ENCODE results near the gene NPPA. TPM values are rescaled to one million over a fixed set of nuclear protein-coding genes. Genes with fewer than 3 reads are reported as not detected.
A peak's percentile ranks its signal among the peaks of the same experiment; 100 is the strongest.

The NPPA gene
- total RNA-seq, 1 experiment from 2014 or later: not detected

DNA sequence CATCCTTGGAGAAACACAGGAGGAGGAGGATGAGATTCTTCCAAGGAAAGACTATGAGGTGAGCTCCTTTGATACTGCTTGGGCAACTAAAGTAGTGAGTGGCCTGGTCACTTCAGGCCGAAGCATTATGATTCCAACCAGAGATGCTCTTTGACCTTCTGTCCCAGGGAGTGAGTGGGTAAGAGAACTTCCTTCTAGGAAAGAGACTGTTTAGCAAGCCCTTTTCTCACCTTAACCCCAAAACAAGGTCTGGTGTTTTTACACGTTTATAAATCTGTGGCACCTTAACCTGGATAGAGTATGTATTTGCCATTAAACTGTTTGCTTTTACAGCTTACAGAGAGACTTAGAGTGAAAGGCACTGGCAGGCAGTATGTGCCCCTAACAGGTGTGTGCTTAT is 40.5 kb downstream of the NPPA start:
- Histone ChIP-seq H3K36me3 (ENCODE audit: control insufficient read depth in 1 of 2, insufficient read depth in 2 of 2, low read length in 2 of 2) (peaks cover 4 to 5% of the 10 kb centered on the region in 2 experiments; a peak in 2 of 4 replicates), H3K9me3 (ENCODE audit: control insufficient read depth in 1 of 2, insufficient read depth in 1 of 2, low read depth in 1 of 2, low read length in 2 of 2) (no peaks in the 10 kb centered on the region), H3K4me1 (ENCODE audit: control insufficient read depth in 1 of 2, insufficient read depth in 2 of 2, low read length in 2 of 2) (peaks cover 25 to 44% of the 10 kb centered on the region in 2 experiments), H3K4me3 (replicated peaks in 1 of 2; ENCODE audit: low read depth in 1 of 2, low read length in 2 of 2) (peak overlapping the region; percentile 58 to 77), H3K79me2 (ENCODE audit: insufficient read depth, low read length) (peaks cover 15% of the 10 kb centered on the region), H3K9ac (ENCODE audit: low read length) (peak overlapping the region; percentile 61), H4K20me1 (ENCODE audit: insufficient read depth) (no peaks in the 10 kb centered on the region), H3K27ac (ENCODE audit: low read depth, low read length) (peak overlapping the region; percentile 89; the same call in 1 of the 2 replicates), H3K27me3 (ENCODE audit: insufficient read depth, low read length) (no peaks in the 10 kb centered on the region), H2AFZ (ENCODE audit: low read depth, low read length, poor library complexity, severe bottlenecking) (no peak overlapping the region), H3K9me2 (ENCODE audit: insufficient read depth) (no peaks in the 10 kb centered on the region), H3K4me2 (ENCODE audit: low read length) (peak overlapping the region; percentile 94)
- BruUV-seq (replicated peaks): no TSS peak
- ATAC-seq: no peak
- no peak for DNase-seq (ENCODE audit: low read depth, low spot score)
- intact Hi-C loops (cut with micrococcal nuclease): no loop called here
- CTCF ChIA-PET: interaction anchor here (1.5 kb wide), 1 partner anchor 23 kb away, joined by 4 read pairs; no protein-coding TSS in a partner anchor
- POLR2A ChIA-PET: interaction anchor here (1.0 to 2.4 kb wide), 3 partner anchors 12 to 102 kb away, joined by 3 to 24 read pairs (median 4); no protein-coding TSS in a partner anchor
- TF ChIP-seq ATF3 (IDR thresholded peaks at IDR 0.05) (no peak), SIN3A (IDR thresholded peaks at IDR 0.05; ENCODE audit: low read depth) (no peak), EZH2 (IDR thresholded peaks at IDR 0.05) (no peak), EZH2phosphoT487 (IDR thresholded peaks at IDR 0.05; ENCODE audit: borderline replicate concordance) (no peak), ZNF274 (IDR thresholded peaks at IDR 0.05; ENCODE audit: low read depth, low read length) (no peak)
- TF ChIP-seq, protein P1, sequence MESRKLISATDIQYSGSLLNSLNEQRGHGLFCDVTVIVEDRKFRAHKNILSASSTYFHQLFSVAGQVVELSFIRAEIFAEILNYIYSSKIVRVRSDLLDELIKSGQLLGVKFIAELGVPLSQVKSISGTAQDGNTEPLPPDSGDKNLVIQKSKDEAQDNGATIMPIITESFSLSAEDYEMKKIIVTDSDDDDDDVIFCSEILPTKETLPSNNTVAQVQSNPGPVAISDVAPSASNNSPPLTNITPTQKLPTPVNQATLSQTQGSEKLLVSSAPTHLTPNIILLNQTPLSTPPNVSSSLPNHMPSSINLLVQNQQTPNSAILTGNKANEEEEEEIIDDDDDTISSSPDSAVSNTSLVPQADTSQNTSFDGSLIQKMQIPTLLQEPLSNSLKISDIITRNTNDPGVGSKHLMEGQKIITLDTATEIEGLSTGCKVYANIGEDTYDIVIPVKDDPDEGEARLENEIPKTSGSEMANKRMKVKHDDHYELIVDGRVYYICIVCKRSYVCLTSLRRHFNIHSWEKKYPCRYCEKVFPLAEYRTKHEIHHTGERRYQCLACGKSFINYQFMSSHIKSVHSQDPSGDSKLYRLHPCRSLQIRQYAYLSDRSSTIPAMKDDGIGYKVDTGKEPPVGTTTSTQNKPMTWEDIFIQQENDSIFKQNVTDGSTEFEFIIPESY (IDR thresholded peaks at IDR 0.05; ENCODE audit: extremely low read depth, insufficient replicate concordance, low read length): no peak
- TF ChIP-seq, protein P2, sequence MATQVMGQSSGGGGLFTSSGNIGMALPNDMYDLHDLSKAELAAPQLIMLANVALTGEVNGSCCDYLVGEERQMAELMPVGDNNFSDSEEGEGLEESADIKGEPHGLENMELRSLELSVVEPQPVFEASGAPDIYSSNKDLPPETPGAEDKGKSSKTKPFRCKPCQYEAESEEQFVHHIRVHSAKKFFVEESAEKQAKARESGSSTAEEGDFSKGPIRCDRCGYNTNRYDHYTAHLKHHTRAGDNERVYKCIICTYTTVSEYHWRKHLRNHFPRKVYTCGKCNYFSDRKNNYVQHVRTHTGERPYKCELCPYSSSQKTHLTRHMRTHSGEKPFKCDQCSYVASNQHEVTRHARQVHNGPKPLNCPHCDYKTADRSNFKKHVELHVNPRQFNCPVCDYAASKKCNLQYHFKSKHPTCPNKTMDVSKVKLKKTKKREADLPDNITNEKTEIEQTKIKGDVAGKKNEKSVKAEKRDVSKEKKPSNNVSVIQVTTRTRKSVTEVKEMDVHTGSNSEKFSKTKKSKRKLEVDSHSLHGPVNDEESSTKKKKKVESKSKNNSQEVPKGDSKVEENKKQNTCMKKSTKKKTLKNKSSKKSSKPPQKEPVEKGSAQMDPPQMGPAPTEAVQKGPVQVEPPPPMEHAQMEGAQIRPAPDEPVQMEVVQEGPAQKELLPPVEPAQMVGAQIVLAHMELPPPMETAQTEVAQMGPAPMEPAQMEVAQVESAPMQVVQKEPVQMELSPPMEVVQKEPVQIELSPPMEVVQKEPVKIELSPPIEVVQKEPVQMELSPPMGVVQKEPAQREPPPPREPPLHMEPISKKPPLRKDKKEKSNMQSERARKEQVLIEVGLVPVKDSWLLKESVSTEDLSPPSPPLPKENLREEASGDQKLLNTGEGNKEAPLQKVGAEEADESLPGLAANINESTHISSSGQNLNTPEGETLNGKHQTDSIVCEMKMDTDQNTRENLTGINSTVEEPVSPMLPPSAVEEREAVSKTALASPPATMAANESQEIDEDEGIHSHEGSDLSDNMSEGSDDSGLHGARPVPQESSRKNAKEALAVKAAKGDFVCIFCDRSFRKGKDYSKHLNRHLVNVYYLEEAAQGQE (IDR thresholded peaks at IDR 0.05; ENCODE audit: low read depth): no peak
- RAD21 ChIA-PET (ENCODE audit: low non-redundant PET in 1 of 2, low total read pairs in 2 of 2, uncharacterized antibody in 2 of 2, unreplicated experiment in 2 of 2): no interaction called here
